ENCODE measurements around the gene NT5E.

Gene NT5E

DNA sequence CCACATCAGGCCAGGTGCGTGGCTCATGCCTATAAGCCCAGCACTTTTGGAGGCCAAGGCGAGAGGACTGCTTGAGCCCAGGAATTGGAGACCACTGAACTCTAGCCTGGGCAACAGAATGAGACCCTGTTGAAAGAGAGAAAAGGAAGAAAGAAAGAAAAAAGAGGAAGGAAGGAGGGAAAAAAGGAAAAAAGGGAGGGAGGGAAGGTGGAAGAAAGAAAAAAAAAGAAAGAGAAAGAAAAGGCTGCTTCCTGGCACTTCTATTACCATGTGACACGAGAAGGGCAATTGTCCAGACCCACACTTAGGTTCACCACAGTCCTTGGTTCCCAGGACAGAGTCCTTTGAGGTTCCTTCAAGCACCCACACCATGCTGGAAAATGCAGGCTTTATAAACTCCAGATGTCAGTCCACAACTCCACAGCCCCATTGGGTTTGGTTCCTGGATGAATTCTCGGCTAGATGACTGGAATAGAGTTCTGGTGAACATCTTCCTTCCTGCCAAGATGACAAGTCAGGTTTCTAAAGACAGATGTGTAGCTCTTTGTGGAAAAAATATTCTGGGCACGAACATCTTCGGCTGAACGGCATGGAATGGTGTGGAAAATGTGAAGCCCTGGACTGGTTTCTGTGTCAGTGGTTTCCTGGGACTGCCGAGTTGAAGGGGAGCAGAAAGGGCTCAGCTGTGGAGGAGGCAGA lies 32.5 kb downstream of the NT5E start:
- H3K4me2 ChIP-seq (ENCODE audit: low read length): no peak overlapping the region
- H3K27ac ChIP-seq (ENCODE audit: low read depth, low read length): no peak overlapping the region
- no peak overlapping the region for H3K4me3 ChIP-seq (ENCODE audit: low read length)

DNA sequence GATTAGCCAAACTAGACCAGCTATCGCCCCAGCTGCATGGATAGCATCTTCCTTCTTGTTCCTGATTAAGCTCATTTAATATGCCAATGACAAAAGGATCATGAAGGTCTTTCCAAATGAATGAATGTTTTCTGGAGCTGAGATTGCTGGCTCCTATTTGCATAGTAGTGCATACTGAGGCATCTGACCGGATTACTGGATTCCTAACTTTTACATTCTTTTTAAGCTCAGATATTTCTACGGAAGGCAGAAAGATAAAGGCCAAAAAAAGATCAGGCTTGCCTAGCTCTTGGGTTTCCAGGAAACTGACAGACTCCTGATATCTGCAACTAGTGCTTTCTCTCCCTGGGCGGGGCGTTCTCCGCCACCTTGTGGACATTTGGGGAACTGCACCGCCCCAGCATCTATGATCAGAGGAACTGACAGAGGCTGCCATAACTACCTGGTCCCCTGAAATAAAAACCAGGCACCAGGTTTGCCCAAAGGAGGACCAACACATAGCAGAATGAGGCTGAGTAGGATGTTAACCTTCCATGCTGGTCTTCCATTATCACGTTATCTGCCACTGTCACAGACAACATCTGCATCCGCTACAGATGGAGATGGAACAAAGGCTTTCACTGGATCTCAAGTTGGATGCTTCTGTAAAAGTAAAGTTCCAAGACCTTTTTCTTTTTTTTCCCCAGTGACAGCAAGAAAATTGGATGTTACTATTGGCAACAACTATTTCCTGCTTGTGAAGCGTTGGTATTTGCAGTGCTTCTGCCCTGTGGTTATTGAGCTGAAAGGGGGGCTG lies 33.2 kb downstream of the NT5E start:
- H3K79me2 ChIP-seq (ENCODE audit: control insufficient read depth, low read length): no peaks in the 10 kb centered on the region

More for the DNA sequence above, 32.5 kb downstream of the NT5E start:
- Histone ChIP-seq H3K79me2 (ENCODE audit: control insufficient read depth, low read length) (no peaks in the 10 kb centered on the region), H3F3A (ENCODE audit: control insufficient read depth, insufficient read depth) (no peaks in the 10 kb centered on the region), H3K9me3 (ENCODE audit: control insufficient read depth, insufficient read depth, low read length) (no peaks in the 10 kb centered on the region), H4K20me1 (ENCODE audit: control insufficient read depth, insufficient read depth, low read depth, low read length) (no peaks in the 10 kb centered on the region), H3K27me3 (ENCODE audit: control insufficient read depth, low read length) (peaks cover 11% of the 10 kb centered on the region), H3K4me1 (ENCODE audit: control insufficient read depth, low read length) (no peaks in the 10 kb centered on the region), H3K9me2 (replicated peaks; ENCODE audit: control insufficient read depth, low read length) (no peaks in the 10 kb centered on the region), H3K36me3 (ENCODE audit: control insufficient read depth, low read length) (no peaks in the 10 kb centered on the region)
- TF ChIP-seq EZH2phosphoT487 (IDR thresholded peaks at IDR 0.05; ENCODE audit: borderline replicate concordance, low read length): no peak
- TF ChIP-seq, protein P1, sequence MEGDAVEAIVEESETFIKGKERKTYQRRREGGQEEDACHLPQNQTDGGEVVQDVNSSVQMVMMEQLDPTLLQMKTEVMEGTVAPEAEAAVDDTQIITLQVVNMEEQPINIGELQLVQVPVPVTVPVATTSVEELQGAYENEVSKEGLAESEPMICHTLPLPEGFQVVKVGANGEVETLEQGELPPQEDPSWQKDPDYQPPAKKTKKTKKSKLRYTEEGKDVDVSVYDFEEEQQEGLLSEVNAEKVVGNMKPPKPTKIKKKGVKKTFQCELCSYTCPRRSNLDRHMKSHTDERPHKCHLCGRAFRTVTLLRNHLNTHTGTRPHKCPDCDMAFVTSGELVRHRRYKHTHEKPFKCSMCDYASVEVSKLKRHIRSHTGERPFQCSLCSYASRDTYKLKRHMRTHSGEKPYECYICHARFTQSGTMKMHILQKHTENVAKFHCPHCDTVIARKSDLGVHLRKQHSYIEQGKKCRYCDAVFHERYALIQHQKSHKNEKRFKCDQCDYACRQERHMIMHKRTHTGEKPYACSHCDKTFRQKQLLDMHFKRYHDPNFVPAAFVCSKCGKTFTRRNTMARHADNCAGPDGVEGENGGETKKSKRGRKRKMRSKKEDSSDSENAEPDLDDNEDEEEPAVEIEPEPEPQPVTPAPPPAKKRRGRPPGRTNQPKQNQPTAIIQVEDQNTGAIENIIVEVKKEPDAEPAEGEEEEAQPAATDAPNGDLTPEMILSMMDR (IDR thresholded peaks at IDR 0.05; ENCODE audit: low read depth, low read length, poor library complexity, severe bottlenecking): no peak

DNA sequence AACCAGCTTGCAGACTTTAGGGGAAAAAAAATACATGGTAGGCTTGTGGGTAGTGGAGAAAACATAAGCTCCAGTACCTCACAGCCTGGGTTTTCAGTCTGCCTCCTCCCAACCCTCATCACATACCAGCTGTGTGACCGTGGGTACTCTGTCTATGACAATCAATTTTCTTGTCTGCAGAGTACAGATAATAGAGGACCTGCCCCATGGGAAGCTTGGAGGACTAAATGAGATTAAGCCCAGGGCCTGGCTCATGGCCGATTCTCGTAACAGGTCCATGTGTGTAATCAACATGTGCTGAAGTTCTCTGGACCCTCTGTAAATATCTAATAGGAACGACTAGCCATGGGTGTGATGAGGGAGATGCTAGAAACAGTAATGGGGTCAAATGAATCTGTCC lies 34.0 kb downstream of the NT5E start:
- H3K36me3 ChIP-seq (ENCODE audit: control insufficient read depth, low read length): no peaks in the 10 kb centered on the region
- no peak overlapping the region for H3K4me3 ChIP-seq (ENCODE audit: low read length)
- no peaks in the 10 kb centered on the region for H3K9me2 ChIP-seq (replicated peaks; ENCODE audit: control insufficient read depth, low read length)
- peaks cover 11% of the 10 kb centered on the region for H3K27me3 ChIP-seq (ENCODE audit: control insufficient read depth, low read length)
- TF ChIP-seq, protein P1 (IDR thresholded peaks at IDR 0.05; ENCODE audit: low read depth, low read length, poor library complexity, severe bottlenecking): no peak
- TF ChIP-seq EZH2phosphoT487 (IDR thresholded peaks at IDR 0.05; ENCODE audit: borderline replicate concordance, low read length): no peak
- no peak overlapping the region for H3K4me2 ChIP-seq (ENCODE audit: low read length)
- no peak overlapping the region for H3K27ac ChIP-seq (ENCODE audit: low read depth, low read length)
- no peaks in the 10 kb centered on the region for H3K79me2 ChIP-seq (ENCODE audit: control insufficient read depth, low read length)
- no peaks in the 10 kb centered on the region for H3K4me1 ChIP-seq (ENCODE audit: control insufficient read depth, low read length)
- H3K9me3 ChIP-seq (ENCODE audit: control insufficient read depth, insufficient read depth, low read length): no peaks in the 10 kb centered on the region
- H4K20me1 ChIP-seq (ENCODE audit: control insufficient read depth, insufficient read depth, low read depth, low read length): no peaks in the 10 kb centered on the region
- H3F3A ChIP-seq (ENCODE audit: control insufficient read depth, insufficient read depth): no peaks in the 10 kb centered on the region

More for the DNA sequence above, 33.2 kb downstream of the NT5E start:
- TF ChIP-seq EZH2phosphoT487 (IDR thresholded peaks at IDR 0.05; ENCODE audit: borderline replicate concordance, low read length): no peak
- TF ChIP-seq, protein P1 (IDR thresholded peaks at IDR 0.05; ENCODE audit: low read depth, low read length, poor library complexity, severe bottlenecking): peak; percentile 97
- no peaks in the 10 kb centered on the region for H3K9me3 ChIP-seq (ENCODE audit: control insufficient read depth, insufficient read depth, low read length)
- no peak overlapping the region for H3K4me2 ChIP-seq (ENCODE audit: low read length)
- H4K20me1 ChIP-seq (ENCODE audit: control insufficient read depth, insufficient read depth, low read depth, low read length): no peaks in the 10 kb centered on the region
- no peaks in the 10 kb centered on the region for H3K36me3 ChIP-seq (ENCODE audit: control insufficient read depth, low read length)
- no peaks in the 10 kb centered on the region for H3K4me1 ChIP-seq (ENCODE audit: control insufficient read depth, low read length)
- peaks cover 11% of the 10 kb centered on the region for H3K27me3 ChIP-seq (ENCODE audit: control insufficient read depth, low read length)
- no peaks in the 10 kb centered on the region for H3K9me2 ChIP-seq (replicated peaks; ENCODE audit: control insufficient read depth, low read length)
- H3K4me3 ChIP-seq (ENCODE audit: low read length): no peak overlapping the region
- no peak overlapping the region for H3K27ac ChIP-seq (ENCODE audit: low read depth, low read length)
- no peaks in the 10 kb centered on the region for H3F3A ChIP-seq (ENCODE audit: control insufficient read depth, insufficient read depth)
